Nephron progenitor cell (in vitro differentiated cells): ENCODE data around the gene KCNK5.
A peak's percentile ranks its signal among the peaks of the same experiment; 100 is the strongest.

Source experiments
- DNase-seq: peaks from one replicate; pipeline ENCODE4 v3.0.0; 2021
- H3K27ac Mint-ChIP-seq: 2 replicates; pipeline ENCODE4 v1.8.0; 2021; ENCODE audit warnings: mild to moderate bottlenecking, moderate library complexity, mixed read lengths
- H3K27me3 Mint-ChIP-seq: 2 replicates; pipeline ENCODE4 v1.8.0; 2021; ENCODE audit warnings: mild to moderate bottlenecking, low read depth, mixed read lengths; ENCODE audit not compliant: poor library complexity
- H3K36me3 Mint-ChIP-seq: 2 replicates; pipeline ENCODE4 v1.8.0; 2021; ENCODE audit warnings: low read depth, mixed read lengths
- H3K4me1 Mint-ChIP-seq: 2 replicates; pipeline ENCODE4 v1.8.0; 2021; ENCODE audit warnings: mixed read lengths
- H3K4me3 Mint-ChIP-seq: 2 replicates; pipeline ENCODE4 v1.8.0; 2021; ENCODE audit warnings: mild to moderate bottlenecking, moderate library complexity, mixed read lengths
- H3K9me3 Mint-ChIP-seq: 2 replicates; pipeline ENCODE4 v1.8.0; 2021; ENCODE audit warnings: mild to moderate bottlenecking, moderate library complexity, mixed read lengths
- TF ChIP-seq, protein P1 (sequence below): fragments of 200-600 bp; sonication (generic); IDR thresholded peaks from 2 replicates; pipeline ENCODE4 v1.5.0; 2021; ENCODE audit warnings: antibody characterized with exemption

KCNK5 gene

GRCh38 chr6:39228992-39229767 lies at the start of gene KCNK5:
Gene KCNK5, minus strand, starts transcription at chr6:39229475. Its CDS starts 364 bp downstream, at chr6:39229111.
- peaks cover 14% of the 10 kb centered on the region for H3K36me3 Mint-ChIP-seq
- TF ChIP-seq, protein P1, sequence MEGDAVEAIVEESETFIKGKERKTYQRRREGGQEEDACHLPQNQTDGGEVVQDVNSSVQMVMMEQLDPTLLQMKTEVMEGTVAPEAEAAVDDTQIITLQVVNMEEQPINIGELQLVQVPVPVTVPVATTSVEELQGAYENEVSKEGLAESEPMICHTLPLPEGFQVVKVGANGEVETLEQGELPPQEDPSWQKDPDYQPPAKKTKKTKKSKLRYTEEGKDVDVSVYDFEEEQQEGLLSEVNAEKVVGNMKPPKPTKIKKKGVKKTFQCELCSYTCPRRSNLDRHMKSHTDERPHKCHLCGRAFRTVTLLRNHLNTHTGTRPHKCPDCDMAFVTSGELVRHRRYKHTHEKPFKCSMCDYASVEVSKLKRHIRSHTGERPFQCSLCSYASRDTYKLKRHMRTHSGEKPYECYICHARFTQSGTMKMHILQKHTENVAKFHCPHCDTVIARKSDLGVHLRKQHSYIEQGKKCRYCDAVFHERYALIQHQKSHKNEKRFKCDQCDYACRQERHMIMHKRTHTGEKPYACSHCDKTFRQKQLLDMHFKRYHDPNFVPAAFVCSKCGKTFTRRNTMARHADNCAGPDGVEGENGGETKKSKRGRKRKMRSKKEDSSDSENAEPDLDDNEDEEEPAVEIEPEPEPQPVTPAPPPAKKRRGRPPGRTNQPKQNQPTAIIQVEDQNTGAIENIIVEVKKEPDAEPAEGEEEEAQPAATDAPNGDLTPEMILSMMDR, result peak; percentile 71
- peak within 1 kb of the TSS; percentile 80 for H3K4me3 Mint-ChIP-seq
- peaks cover 81% of the 10 kb centered on the region for H3K4me1 Mint-ChIP-seq
- no peaks in the 10 kb centered on the region for H3K9me3 Mint-ChIP-seq
- H3K27me3 Mint-ChIP-seq, result peaks cover 24% of the 10 kb centered on the region
- peak; percentile 88 for DNase-seq
- peak within 1 kb of the TSS; percentile 29 for H3K27ac Mint-ChIP-seq

- DNase-seq, result no peak
- no peaks in the 10 kb centered on the region for H3K9me3 Mint-ChIP-seq
- H3K4me3 Mint-ChIP-seq, result no peak overlapping the region
- H3K4me1 Mint-ChIP-seq, result peaks cover 14% of the 10 kb centered on the region
- H3K27me3 Mint-ChIP-seq, result peaks cover 37% of the 10 kb centered on the region
- H3K27ac Mint-ChIP-seq, result no peak overlapping the region
- TF ChIP-seq, protein P1, result no peak
- H3K36me3 Mint-ChIP-seq, result no peaks in the 10 kb centered on the region
Measured at GRCh38 chr6:39276379-39276995, 47.2 kb upstream of the KCNK5 start.

GRCh38 chr6:39274903-39275302 lies 45.6 kb upstream of the KCNK5 start:
- no peak for DNase-seq
- Mint-ChIP-seq H3K27ac (no peak overlapping the region), H3K27me3 (peaks cover 30% of the 10 kb centered on the region), H3K9me3 (no peaks in the 10 kb centered on the region), H3K4me1 (peaks cover 11% of the 10 kb centered on the region), H3K36me3 (no peaks in the 10 kb centered on the region), H3K4me3 (no peak overlapping the region)
- TF ChIP-seq, protein P1, result no peak

DNA sequence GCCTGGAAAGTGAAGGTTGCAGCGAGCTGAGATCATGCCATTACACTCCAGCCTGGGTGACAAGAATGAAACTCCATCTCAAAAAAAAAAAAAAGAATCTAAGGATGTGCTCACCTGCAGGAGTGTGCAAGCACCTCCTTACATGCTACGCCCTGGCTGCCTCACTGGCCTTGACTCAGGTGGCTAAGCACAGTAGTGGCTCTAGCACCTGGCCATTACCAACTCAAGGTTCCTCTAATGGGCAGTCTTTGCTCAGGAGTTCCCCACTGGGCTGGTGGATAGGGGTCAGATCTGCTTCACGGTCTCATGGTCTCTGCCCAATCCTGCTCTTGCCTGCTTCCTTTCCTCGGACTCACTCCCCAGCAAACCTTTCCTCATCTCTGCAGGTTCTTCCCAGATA lies 45.2 kb upstream of the KCNK5 start:
- Mint-ChIP-seq H3K27ac (no peak overlapping the region), H3K4me3 (no peak overlapping the region), H3K9me3 (no peaks in the 10 kb centered on the region), H3K36me3 (no peaks in the 10 kb centered on the region), H3K27me3 (peaks cover 28% of the 10 kb centered on the region), H3K4me1 (peaks cover 10% of the 10 kb centered on the region)
- no peak for DNase-seq
- TF ChIP-seq, protein P1, result no peak

DNA sequence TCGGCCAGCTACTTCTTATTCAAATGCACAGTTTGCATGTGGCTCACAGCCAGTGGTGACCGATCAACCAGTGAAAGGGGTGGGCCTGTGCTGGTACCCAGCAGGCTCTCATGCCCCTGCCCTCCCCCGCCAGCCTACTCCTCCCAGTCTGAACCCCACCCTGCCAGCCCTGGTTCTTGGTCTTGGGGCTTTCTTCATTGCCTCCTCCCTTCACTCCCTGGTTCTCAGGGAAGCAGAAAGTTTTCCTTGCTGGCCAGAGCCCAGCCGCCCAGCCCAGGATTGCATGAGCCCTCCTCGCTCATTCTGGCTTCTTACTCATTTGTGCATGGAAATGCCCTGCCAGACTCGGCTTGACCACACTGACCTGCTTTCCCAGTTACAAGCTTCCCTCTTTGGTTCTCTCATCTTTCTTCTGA lies 44.1 kb upstream of the KCNK5 start:
- Mint-ChIP-seq H3K4me1 (peaks cover 10% of the 10 kb centered on the region), H3K27me3 (peaks cover 22% of the 10 kb centered on the region), H3K36me3 (no peaks in the 10 kb centered on the region), H3K4me3 (no peak overlapping the region), H3K27ac (no peak overlapping the region), H3K9me3 (no peaks in the 10 kb centered on the region)
- TF ChIP-seq, protein P1, result no peak
- no peak for DNase-seq
